ENCODE measurements around the gene DDN.

DNA sequence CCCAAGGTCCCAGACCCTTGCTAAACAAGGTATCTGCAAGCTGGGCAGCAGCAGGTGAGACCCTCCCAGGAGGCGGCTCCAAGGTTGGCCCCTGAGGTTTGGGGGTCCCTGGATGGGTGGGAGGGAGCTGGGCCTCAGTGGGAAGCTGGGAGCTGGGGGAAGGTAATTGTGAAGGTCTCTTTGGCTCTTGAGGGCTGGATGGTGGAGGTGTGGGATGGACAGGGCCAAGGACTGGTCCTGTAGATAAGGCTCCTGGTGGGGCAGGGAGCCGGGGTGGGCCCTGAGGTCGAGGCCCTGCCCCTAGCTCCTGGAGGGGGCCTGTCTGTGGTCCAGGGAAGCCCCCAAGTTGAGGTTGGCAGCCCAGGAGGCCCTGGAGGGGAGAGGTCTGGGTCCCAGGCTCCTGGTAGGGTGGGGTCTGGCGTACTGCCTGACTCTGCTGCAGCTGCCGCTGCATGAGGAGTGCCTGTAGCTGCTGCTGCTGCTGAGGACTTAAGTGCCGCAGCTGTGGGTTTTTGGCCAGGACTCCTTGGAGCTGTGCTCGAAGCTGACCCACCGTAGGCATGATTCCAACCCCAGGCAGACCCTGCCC, 32.5 kb upstream of the DDN start:
- TF ChIP-seq, protein P1, sequence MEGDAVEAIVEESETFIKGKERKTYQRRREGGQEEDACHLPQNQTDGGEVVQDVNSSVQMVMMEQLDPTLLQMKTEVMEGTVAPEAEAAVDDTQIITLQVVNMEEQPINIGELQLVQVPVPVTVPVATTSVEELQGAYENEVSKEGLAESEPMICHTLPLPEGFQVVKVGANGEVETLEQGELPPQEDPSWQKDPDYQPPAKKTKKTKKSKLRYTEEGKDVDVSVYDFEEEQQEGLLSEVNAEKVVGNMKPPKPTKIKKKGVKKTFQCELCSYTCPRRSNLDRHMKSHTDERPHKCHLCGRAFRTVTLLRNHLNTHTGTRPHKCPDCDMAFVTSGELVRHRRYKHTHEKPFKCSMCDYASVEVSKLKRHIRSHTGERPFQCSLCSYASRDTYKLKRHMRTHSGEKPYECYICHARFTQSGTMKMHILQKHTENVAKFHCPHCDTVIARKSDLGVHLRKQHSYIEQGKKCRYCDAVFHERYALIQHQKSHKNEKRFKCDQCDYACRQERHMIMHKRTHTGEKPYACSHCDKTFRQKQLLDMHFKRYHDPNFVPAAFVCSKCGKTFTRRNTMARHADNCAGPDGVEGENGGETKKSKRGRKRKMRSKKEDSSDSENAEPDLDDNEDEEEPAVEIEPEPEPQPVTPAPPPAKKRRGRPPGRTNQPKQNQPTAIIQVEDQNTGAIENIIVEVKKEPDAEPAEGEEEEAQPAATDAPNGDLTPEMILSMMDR (IDR thresholded peaks at IDR 0.05; ENCODE audit: low read depth, low read length): no peak
- TF ChIP-seq POLR2A (IDR thresholded peaks at IDR 0.05; ENCODE audit: extremely low read depth, insufficient read length): no peak

All from NB4 (cell line).